Heart left ventricle (tissue), 16 donors: Measurements from ENCODE around the gene ABCC12. TPM values are rescaled to one million over a fixed set of nuclear protein-coding genes. Genes with fewer than 3 reads are reported as not detected.

ENCODE experiments used
- ATAC-seq, 4 donors: fragments of 200-7000 bp; cut with Tn5 transposase; one replicate each; pipeline ENCODE4 v1.9.1; 2020 to 2022; ENCODE audit warnings: moderate library complexity in 4 of 4, mild to moderate bottlenecking in 3 of 4, moderate number of reproducible peaks in 1 of 4
- DNase-seq, 5 donors: peaks; one replicate each; pipeline ENCODE4 v3.0.0-alpha.2; 2020
- H3K27ac ChIP-seq, 12 donors: fragments of 200-600 bp; sonication (generic) in 4 of 12; one replicate each; pipeline versions ENCODE4 v1.5.0 to v1.8.0; 2016 to 2022; ENCODE audit warnings: mild to moderate bottlenecking in 2 of 12
- H3K27me3 ChIP-seq, 9 donors: fragments of 200-600 bp; sonication (generic) in 2 of 9; one replicate each; pipeline versions ENCODE4 v1.5.1 to v1.8.0; 2016 to 2022; ENCODE audit warnings: mild to moderate bottlenecking in 3 of 9
- H3K36me3 ChIP-seq, 9 donors: fragments of 200-600 bp; sonication (generic) in 2 of 9; one replicate each; pipeline versions ENCODE4 v1.5.0 to v1.8.0; 2018 to 2022; ENCODE audit warnings: mild to moderate bottlenecking in 2 of 9
- H3K4me1 ChIP-seq, 12 donors: fragments of 200-600 bp; sonication (generic) in 4 of 12; one replicate each; pipeline versions ENCODE4 v1.5.0 to v1.8.0; 2016 to 2022; ENCODE audit warnings: mild to moderate bottlenecking in 3 of 12
- H3K4me3 ChIP-seq, 12 donors: fragments of 200-600 bp; sonication (generic) in 4 of 12; one replicate each; pipeline versions ENCODE4 v1.5.0 to v1.8.0; 2017 to 2022; ENCODE audit warnings: mild to moderate bottlenecking in 9 of 12, moderate library complexity in 4 of 12
- H3K9me3 ChIP-seq, 12 donors: fragments of 200-600 bp; sonication (generic) in 4 of 12; one replicate each; pipeline versions ENCODE4 v1.5.0 to v1.8.0; 2016 to 2022; ENCODE audit warnings: mild to moderate bottlenecking in 1 of 12
- CTCF ChIP-seq, 12 donors: fragments of 200-600 bp; sonication (generic) in 4 of 12; IDR thresholded peaks; one replicate each; pipeline versions ENCODE4 v1.5.0 to v1.8.0; 2018 to 2022; ENCODE audit warnings: antibody characterized with exemption in 12 of 12, mild to moderate bottlenecking in 5 of 12
- POLR2A ChIP-seq, 2 donors: fragments of 450-650 bp; IDR thresholded peaks; one replicate each; pipeline ENCODE4 v1.6.1; 2017; ENCODE audit warnings: antibody characterized with exemption in 2 of 2, mild to moderate bottlenecking in 2 of 2, moderate library complexity in 2 of 2
- WGBS, 4 donors: extraction: QIAGEN DNeasy Blood & Tissue Kit in 2 of 4; methylation state at CpG; one replicate each; pipeline versions ENCODE4 v1.1.5 to v1.1.7; 2013 to 2018; 5-methylcytosine and 5-hydroxymethylcytosine counted together
- intact Hi-C, 10 donors: fragments of 100-400 bp; cut with DNase I; formaldehyde crosslinking; loops; one replicate each; pipeline versions ENCODE4 v1.11.1 to v1.14.2; 2022
- polyA plus RNA-seq, 2 donors: library from polyadenylated mRNA; stranded (reverse); fragments of 200-250 nt; gene quantifications; one replicate each; pipeline ENCODE4 v1.2.3, GENCODE V29; 2013
- total RNA-seq, 9 donors: library from RNA; depleted of rRNA in 2 of 9; stranded (reverse); fragments of >200 nt in 2 of 9; fragmentation: NEBNext Ultra II Directional in 3 of 9; extraction: Animal tissue kit (Norgen Biotek cat#: 25700) in 3 of 9; gene quantifications; one replicate each; pipeline versions ENCODE4 v1.1.0 to v1.2.4, GENCODE V29; 2016 to 2023
- donor health status: ischemic (EF 13 %, LVEDD 7.1; RV severe dilation, severe dysfunction).
- donor health status: healthy with polysubstance abuse.
- donor health status: DM: no; HTN: yes; CAD: no.
- donor health status: DM: no; HTN: no; CAD: no.
- donor health status: ischemic (EF 25% LVEDD 6.9; RV normal size, moderate dysfunction).
- donor health status: ischemic (EF 25% LVEDD 5.7; RV mildly dilated, moderate dysfunction).
- donor health status: healthy.
- donor health status: DM: yes; HTN: yes; CAD: no.
- donor health status: ischemic (EF 35%, LVEDD 5.7; RV mildly dilated, moderate dysfunction).
- donor health status: nonischemic (EF 11% LVEDD 7.7; RV severe dilation, severe dysfunction).
- donor health status: DM: yes; HTN: yes; CAD: no.
- donor health status: PGD.
- donor health status: ischemic (EF 29% LVEDD 5.4; RV normal size, mild dysfunction).
- donor health status: nonischemic (EF 23%, LVEDD 6.1; RV moderate dilation, normal function).

Gene ABCC12
- total and polyA plus RNA-seq, 11 donors, result 0.08 to 0.27 (median 0.10) TPM; not detected in 7

GRCh38 chr16:48138543-48138942, 17.2 kb downstream of the ABCC12 start:
- DNase-seq, result no peak
- no peak for ATAC-seq
- intact Hi-C loops, result no loop called here
- H3K9me3 ChIP-seq, result no peaks in the 10 kb centered on the region
- no peak overlapping the region for H3K27ac ChIP-seq
- H3K36me3 ChIP-seq, result no peaks in the 10 kb centered on the region
- TF ChIP-seq CTCF (IDR thresholded peaks at IDR 0.05) (no peak), POLR2A (IDR thresholded peaks at IDR 0.05) (no peak)
- H3K27me3 ChIP-seq, result no peaks in the 10 kb centered on the region
- 86 to 93% (median 90%) methylated on average over 2 of the region's 2 CpGs for WGBS, 4 donors
- H3K4me1 ChIP-seq, result peaks cover 3 to 26% (median 14%) of the 10 kb centered on the region in 12 donors
- no peak overlapping the region for H3K4me3 ChIP-seq

- Histone ChIP-seq H3K27ac (no peak overlapping the region), H3K4me3 (no peak overlapping the region), H3K9me3 (no peaks in the 10 kb centered on the region), H3K4me1 (peaks cover 3 to 26% (median 14%) of the 10 kb centered on the region in 12 donors), H3K27me3 (no peaks in the 10 kb centered on the region), H3K36me3 (no peaks in the 10 kb centered on the region)
- TF ChIP-seq CTCF (IDR thresholded peaks at IDR 0.05) (no peak), POLR2A (IDR thresholded peaks at IDR 0.05) (no peak)
- ATAC-seq, result no peak
- 92 to 97% (median 94%) methylated on average over 3 of the region's 3 CpGs for WGBS, 4 donors
- DNase-seq, result no peak
- intact Hi-C loops, result loop anchor here in 1 of 10 donors (1.0 kb wide), 1 partner anchor 13 kb away; no protein-coding TSS in a partner anchor
Observed at GRCh38 chr16:48137822-48138221, 18.0 kb downstream of the ABCC12 start.

- intact Hi-C loops, result loop anchor here in 1 of 10 donors (1.0 kb wide), 1 partner anchor 11 kb away; no protein-coding TSS in a partner anchor
- peak overlapping the region in 4 of 12 donors; percentile 11 to 45 (median 38) for H3K27ac ChIP-seq
- H3K9me3 ChIP-seq, result no peaks in the 10 kb centered on the region
- H3K4me1 ChIP-seq, result peaks cover 3 to 26% (median 14%) of the 10 kb centered on the region in 12 donors
- H3K4me3 ChIP-seq, result no peak overlapping the region
- TF ChIP-seq POLR2A (IDR thresholded peaks at IDR 0.05) (no peak), CTCF (IDR thresholded peaks at IDR 0.05) (peak in 3 of 12 donors; percentile 9 to 16 (median 14))
- DNase-seq (peak in 3 of 5 donors; percentile 36 to 49 (median 38)), ATAC-seq (peak; percentile 83 to 97 (median 92))
- no peaks in the 10 kb centered on the region for H3K27me3 ChIP-seq
- 36 to 44% (median 43%) methylated on average over 9 of the region's 9 CpGs for WGBS, 4 donors
- H3K36me3 ChIP-seq, result no peaks in the 10 kb centered on the region
Observed at GRCh38 chr16:48136547-48137360, 19.0 kb downstream of the ABCC12 start.

- no peak for TF ChIP-seq POLR2A (IDR thresholded peaks at IDR 0.05)
- no peak for TF ChIP-seq CTCF (IDR thresholded peaks at IDR 0.05)
- 91 to 94% (median 93%) methylated on average over 18 of the region's 18 CpGs for WGBS, 4 donors
- no peak for DNase-seq
- Histone ChIP-seq H3K27ac (no peak overlapping the region), H3K4me1 (peaks cover 4 to 29% (median 14%) of the 10 kb centered on the region in 12 donors), H3K9me3 (no peaks in the 10 kb centered on the region), H3K27me3 (no peaks in the 10 kb centered on the region), H3K36me3 (no peaks in the 10 kb centered on the region), H3K4me3 (no peak overlapping the region)
- intact Hi-C loops, result no loop called here
- no peak for ATAC-seq
Observed at GRCh38 chr16:48133455-48134211, 22.2 kb downstream of the ABCC12 start.
